Measurements from ENCODE around the gene NINJ2.

- no peak for TF ChIP-seq GATA2 (IDR thresholded peaks at IDR 0.05; ENCODE audit: low read depth, low read length)
- no peak for TF ChIP-seq GATA3 (IDR thresholded peaks at IDR 0.05; ENCODE audit: low read depth, low read length)
Measured at GRCh38 chr12:579420-580110, 83.7 kb downstream of the NINJ2 start.

Data from SH-SY5Y (cell line).